DMS79 (cell line): ENCODE measurements around the gene PLA2G3.
"Not testable (repeated sequence)": the region's sequence is repeated elsewhere in the genome, so short reads cannot be mapped to it uniquely, and the experiment has no call there.

ENCODE experiments used
- DNase-seq: peaks from one replicate; lab custom pipeline; 2025; lab: John Stamatoyannopoulos, UW

The PLA2G3 gene, protein sequence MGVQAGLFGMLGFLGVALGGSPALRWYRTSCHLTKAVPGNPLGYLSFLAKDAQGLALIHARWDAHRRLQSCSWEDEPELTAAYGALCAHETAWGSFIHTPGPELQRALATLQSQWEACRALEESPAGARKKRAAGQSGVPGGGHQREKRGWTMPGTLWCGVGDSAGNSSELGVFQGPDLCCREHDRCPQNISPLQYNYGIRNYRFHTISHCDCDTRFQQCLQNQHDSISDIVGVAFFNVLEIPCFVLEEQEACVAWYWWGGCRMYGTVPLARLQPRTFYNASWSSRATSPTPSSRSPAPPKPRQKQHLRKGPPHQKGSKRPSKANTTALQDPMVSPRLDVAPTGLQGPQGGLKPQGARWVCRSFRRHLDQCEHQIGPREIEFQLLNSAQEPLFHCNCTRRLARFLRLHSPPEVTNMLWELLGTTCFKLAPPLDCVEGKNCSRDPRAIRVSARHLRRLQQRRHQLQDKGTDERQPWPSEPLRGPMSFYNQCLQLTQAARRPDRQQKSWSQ

GRCh38 chr22:31139866-31140716 lies at the start of gene PLA2G3:
Gene PLA2G3 (minus strand): TSS chr22:31140508. CDS start chr22:31140354, 154 bp downstream.
- peak; percentile 61 for DNase-seq

GRCh38 chr22:31187627-31188026 lies 47.3 kb upstream of the PLA2G3 start:
- DNase-seq = no peak

DNA sequence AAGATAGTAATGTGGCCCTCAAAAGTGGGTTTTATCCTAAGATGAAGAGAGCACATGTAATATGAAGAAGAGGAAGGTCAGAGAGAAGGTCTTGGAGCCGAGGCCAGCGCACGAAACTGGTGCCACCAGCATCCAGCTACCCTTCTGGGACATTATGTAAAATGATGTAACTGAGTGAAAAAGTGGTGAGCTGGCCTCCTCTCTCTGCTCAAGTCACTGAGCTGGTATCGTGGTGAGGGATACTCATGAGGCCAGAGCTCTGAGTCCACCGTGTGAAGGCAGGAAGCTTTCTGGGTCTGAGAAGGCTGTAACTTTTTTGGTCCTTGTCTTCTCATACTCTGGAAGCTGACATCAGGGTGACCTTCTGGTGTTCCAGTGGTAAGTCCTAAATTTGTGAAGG lies 44.7 kb upstream of the PLA2G3 start:
- DNase-seq = no peak

DNA sequence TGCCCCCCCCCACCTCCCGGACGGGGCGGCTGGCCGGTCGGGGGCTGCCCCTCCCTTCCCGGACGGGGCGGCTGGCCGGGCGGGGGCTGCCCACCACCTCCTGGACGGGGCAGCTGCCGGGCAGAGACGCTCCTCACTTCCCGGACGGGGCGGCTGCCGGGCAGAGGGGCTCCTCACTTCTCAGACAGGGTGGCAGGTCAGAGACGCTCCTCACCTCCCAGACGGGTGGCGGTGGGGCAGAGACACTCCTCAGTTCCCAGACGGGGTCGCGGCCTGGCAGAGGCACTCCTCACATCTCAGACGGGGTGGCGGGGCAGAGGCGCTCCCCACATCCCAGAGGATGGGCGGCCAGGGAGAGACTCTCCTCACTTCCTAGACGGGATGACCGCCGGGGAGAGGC lies 43.7 kb upstream of the PLA2G3 start:
- no peak for DNase-seq

DNA sequence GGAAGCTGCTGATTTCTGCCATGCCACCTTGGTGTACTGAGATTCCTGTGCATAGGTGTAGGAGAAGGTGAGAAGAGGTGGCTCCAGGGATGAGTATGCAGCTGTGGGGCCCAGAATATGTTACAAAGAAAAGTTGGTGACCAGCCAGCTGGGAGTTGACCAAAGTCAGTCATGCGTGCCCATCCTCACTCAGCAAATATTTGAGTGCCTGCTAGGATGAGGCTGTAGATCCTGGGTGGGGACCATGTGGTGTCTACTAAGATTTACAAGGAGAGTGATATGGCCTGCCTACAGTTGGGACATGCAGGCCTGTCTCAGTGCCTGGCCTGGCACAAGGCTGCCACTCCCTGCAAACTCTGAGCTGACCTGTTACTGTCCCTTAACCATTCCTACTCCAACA lies 39.0 kb upstream of the PLA2G3 start:
- no peak for DNase-seq

GRCh38 chr22:31178859-31179258 lies 38.6 kb upstream of the PLA2G3 start:
- DNase-seq = no peak

- no peak for DNase-seq
Measured at GRCh38 chr22:31177420-31178162, 37.3 kb upstream of the PLA2G3 start.

DNA sequence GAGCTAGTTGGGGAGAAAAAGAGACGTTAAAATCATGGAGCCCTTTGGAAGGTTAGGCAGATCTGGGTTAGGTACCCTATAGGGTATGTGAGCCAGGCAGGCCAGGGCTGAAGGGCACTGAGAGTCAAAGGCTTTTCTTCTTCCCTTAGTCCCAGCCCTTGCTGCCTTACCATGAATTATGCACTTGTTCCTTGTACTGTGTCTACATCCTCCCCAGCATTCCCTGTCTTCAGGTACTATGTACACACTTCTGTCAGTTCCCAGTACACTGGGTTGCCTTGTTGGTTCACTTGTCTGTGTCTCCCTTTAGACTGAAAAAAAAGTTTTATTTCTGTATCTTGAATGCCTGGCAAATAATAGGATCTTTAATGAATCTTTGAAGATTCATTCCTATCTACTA lies 36.6 kb upstream of the PLA2G3 start:
- no peak for DNase-seq

DNA sequence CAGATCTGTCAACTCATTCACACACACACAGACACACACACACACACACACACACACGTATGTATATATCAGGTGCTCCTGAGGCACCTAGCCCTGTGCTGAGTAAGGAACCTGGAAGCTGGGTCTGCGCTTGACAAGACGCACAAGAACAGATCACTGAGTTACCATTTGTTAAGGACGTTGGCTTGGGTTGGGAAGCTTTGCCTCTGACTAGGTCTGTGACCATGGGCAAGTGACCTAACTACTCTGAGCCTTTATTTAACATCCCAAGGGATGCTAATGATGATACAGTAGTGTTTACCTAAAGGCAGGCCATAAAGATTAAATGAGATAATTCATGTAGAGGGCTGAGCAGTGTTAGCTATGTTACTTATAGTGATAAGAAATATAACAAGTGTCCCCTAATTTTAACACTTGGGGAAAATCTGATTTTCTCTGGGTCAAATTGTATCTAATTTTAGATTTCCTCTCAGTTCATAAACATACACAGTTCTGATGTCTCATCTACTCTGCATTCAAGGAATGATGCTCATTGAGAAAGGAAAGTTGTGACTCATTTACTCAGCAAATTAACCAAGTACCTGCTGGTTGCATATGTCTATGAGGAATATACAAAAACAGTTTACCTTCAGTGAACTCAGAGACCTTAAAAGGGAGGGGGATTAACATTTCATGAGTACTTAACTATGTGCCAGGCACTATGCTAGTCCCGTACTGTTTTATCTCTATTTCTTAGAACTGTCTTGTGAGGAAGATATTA lies 33.3 kb upstream of the PLA2G3 start:
- no peak for DNase-seq

- not testable (repeated sequence) for DNase-seq
Measured at GRCh38 chr22:31171734-31172133, 31.4 kb upstream of the PLA2G3 start.

DNA sequence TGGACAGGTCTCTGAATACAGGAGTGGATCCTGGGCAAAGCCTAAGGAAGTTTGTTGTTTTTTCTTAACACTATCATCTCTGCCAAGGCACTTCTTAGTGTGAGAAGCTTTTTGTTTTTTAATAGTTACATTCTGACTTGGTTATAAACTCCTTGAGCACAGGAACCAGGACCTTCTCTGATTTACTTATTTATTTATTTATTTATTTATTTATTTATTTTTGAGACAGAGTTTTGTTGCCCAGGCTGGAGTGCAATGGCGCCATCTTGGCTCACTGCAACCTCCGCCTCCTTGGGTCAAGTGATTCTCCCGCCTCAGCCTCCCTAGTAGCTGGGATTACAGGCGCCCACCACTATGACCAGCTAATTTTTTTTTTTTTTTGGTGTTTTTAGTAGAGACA lies 30.7 kb upstream of the PLA2G3 start:
- DNase-seq = no peak

DNA sequence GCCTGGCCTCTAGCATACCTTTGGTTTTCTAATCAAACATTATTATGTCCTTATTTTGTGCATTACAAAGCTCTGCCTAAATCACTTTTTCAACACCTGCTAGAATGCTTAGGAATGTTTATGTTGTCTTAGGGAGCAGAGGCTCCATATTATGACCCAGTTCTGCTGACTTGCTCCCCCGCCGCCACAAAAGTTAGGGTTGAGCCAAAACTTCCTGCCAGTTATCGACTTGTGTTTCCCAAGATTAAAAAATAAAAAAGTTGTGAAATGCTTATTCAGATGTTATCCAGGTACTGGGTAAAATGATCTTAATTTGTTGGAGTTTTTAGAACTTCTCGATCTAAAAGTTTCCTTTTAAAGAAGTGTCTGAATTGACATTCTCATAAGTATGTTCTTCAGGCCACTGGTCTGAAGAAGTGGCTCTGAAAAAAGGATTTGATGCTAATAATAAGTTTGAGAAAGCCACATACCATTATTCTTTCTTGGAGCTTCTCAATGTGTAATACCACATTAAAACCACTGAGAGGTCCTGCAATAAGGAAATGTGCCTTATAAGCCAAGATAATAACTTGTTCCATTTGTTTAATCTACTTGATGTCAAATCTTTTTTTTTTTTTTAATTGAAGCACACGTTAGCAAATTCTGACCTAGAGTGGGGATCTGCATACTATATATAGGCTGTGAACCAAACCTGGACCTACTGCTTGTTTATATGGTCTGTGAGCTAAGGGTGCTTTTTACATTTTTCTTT lies 21.9 kb upstream of the PLA2G3 start:
- DNase-seq = no peak

- no peak for DNase-seq
Measured at GRCh38 chr22:31161386-31161785, 21.1 kb upstream of the PLA2G3 start.

- no peak for DNase-seq
Measured at GRCh38 chr22:31160328-31160978, 20.1 kb upstream of the PLA2G3 start.

GRCh38 chr22:31155422-31155821 lies 15.1 kb upstream of the PLA2G3 start:
- no peak for DNase-seq

DNA sequence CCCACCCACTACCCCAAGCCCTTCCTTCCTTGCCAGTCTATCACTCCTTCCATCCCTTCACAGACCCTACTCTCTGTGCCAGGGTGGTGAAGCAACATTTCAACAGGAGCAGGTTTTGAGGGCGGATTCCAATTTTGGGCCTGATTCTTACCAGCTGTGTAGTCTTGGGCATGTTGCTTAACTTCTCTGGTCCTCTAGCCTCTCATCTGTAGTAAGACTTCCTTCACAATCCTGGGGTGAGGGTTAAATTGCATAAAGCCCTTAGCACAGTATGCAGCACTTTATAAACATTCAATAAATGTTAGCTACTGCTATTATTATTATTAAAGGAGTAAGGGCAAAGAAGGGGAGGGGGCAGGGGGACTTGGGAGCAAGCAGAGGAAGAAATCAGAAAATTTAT lies 14.7 kb upstream of the PLA2G3 start:
- DNase-seq = no peak

DNA sequence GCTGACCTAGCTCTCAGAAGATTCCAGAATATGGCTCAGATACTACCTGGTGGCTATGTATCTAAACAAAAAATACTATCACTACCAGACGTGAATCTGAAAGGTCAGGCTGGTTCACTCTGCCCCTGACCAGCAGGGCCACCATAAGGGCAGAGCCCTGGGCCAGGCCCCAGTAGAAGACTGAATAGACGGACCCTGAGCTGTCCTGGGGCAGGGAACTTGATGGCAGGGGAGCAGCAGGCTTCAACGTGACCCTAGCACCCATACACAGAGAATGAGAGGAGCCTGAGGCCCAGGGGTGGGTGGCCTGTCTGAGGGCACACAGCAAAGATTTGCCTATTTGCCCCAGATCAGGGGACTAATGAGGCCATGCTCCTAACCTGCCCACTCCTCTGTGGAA lies 13.0 kb upstream of the PLA2G3 start:
- DNase-seq = no peak

DNA sequence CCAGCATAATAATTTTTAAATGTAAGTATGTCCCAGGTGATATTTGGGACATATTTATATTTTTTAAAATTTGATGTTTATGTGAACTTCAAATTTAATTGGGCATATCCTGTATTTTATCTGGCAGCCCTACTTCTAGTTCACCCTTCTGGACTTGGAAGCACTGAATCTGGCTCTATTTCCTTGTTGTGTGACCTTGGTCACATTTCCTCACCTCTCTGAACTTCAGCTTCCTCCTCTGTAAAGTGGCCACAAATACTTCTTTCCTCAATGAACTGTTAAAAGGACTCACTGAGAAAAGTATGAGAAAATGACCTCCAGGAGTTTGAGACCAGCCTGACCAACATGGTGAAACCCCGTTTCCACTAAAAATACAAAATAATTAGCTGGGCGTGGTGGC lies 11.6 kb upstream of the PLA2G3 start:
- DNase-seq = no peak

DNA sequence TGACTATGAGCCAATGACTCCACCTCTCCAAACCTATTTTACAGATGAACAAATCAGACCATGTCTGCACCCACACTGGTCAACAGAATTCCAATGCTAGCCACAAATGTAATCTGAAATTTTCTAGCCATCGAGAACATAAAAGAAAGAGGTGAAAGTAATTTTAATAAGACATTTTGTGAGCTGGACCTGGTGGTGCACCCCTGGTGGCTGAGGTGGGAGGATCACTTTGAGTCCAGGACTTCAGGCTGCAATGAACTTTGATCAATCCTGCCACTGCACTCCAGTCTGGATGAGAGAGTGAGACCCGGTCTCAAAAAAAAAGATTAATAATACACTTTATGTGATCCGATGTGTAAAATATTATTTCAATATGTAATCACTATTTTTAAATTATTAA lies 10.3 kb upstream of the PLA2G3 start:
- DNase-seq = no peak

GRCh38 chr22:31148953-31149627 lies 8.8 kb upstream of the PLA2G3 start:
- peak; percentile 18 for DNase-seq
